ENCODE measurements around the gene SRPRA.

The SRPRA gene

DNA sequence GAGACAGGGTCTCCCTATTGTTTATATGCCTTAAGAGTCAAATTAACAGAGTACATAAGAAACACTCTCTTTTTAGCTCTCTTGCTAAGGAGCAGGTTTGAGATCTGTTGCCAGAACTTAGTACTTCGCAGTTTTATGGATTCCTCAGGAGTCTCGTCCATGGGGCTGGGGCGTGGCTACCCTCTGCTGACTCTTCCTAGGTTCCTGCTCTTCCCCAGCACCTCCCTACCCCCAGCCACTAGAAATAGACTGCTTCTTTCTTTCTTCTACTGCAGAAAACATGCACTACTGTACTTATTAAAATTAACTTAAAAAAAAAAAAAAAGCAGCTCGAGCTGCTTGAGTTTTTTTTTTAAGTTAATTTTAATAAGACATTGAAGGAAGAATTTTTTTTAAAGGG, 49.1 kb downstream of the SRPRA start:
- TF ChIP-seq, protein P1, sequence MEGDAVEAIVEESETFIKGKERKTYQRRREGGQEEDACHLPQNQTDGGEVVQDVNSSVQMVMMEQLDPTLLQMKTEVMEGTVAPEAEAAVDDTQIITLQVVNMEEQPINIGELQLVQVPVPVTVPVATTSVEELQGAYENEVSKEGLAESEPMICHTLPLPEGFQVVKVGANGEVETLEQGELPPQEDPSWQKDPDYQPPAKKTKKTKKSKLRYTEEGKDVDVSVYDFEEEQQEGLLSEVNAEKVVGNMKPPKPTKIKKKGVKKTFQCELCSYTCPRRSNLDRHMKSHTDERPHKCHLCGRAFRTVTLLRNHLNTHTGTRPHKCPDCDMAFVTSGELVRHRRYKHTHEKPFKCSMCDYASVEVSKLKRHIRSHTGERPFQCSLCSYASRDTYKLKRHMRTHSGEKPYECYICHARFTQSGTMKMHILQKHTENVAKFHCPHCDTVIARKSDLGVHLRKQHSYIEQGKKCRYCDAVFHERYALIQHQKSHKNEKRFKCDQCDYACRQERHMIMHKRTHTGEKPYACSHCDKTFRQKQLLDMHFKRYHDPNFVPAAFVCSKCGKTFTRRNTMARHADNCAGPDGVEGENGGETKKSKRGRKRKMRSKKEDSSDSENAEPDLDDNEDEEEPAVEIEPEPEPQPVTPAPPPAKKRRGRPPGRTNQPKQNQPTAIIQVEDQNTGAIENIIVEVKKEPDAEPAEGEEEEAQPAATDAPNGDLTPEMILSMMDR (IDR thresholded peaks at IDR 0.05) = no peak
- H3K4me3 ChIP-seq = no peak overlapping the region
- DNase-seq (ENCODE audit: low spot score) = no peak
- H3K27ac ChIP-seq = no peak overlapping the region

DNA sequence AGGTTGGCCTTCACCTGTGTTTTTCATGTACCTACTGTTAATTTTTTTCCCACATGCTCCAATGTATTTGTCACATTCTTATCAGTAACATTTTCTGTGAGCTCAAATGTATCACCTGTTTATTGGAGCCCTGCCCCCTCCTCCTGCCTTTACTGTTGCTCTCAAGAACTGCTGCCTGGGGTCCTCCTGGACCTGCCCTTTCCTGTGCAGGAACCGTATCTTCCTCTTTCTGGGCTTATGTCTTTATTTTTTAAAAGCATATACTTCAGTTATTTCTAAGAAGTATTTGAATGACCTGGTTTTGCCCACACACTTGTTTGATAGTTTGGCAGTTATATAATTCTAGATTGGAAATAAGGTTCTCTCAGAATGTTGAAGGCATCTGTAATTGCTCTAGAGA, 51.2 kb downstream of the SRPRA start:
- Histone ChIP-seq H3K4me3 (no peak overlapping the region), H3K27ac (no peak overlapping the region)
- TF ChIP-seq, protein P1 (IDR thresholded peaks at IDR 0.05) = no peak
- DNase-seq (ENCODE audit: low spot score) = no peak

DNA sequence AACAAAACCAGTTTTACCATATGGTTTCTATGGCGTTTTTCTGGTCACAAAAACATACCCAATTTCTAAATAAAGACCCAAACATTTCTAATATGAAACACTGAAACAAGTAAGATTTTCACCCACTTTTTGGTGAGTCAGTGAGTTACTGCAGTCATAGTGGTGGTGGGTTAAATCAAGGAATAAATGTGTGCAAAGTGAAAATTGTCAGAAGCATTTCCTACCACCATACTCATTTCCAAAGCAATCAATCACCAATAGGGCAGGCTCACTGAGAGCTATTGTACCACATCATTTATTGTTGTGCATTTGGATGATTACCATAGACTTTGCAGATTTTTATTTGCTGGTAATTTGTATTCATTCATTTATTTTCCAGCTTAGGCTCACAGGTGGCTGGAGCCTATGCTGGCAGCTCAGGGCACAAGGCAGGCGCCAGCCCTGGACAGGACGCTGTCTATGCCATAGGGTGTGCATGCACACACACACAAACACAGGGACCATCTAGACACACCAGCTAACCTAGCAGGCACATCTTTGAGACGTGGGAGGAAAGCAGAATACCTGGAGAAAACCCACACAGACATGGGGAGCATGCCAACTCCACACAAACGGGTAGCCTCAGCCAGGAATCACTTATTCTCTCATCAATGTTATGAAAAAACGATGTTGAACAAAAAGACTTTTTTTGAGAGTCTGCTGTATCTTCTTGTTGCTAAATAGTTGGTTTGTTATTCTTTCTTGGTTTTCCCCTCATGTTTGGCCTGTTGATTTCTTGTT, 52.0 kb downstream of the SRPRA start:
- TF ChIP-seq, protein P1 (IDR thresholded peaks at IDR 0.05) = no peak
- Histone ChIP-seq H3K27ac (no peak overlapping the region), H3K4me3 (no peak overlapping the region)
- DNase-seq (ENCODE audit: low spot score) = no peak

DNA sequence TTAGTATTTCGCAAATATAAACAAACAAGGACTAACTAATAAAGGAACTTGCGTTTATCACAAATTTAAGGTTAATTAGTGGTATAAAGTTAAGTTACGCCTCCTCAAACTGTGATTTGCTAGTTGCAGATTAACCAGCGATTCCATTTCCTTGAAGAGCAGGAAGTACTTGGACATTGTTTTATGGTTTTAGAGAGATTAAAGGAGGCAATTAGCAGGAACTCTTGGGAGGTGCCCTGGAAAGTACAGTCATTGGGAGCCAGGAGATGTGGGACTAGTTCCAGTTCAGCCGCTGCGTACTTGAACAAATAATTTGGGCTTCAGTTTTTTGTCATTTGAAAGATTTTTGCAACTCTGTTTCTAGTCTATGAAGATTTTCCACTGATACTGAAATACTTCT, 53.9 kb downstream of the SRPRA start:
- DNase-seq (ENCODE audit: low spot score) = no peak
- Histone ChIP-seq H3K4me3 (no peak overlapping the region), H3K27ac (no peak overlapping the region)
- TF ChIP-seq, protein P1 (IDR thresholded peaks at IDR 0.05) = no peak

DNA sequence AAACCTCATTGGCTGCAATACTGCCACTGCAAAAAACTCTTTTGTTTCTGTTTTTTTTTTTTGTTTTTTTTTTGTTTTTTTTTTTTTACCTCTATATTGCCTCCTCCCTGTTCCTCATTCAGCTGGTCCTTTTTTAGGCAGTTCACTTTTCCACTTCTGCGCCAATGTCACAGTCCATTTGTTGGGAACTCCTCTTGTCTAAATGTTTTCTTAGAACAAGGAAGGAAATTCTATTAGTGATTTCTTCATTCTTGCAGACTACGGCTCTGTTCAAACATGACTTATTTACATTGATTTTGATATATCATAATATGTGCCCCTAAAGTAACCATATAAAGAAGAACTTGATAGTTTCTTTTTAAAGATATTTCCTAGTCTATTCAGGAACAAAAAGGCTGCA, 54.3 kb downstream of the SRPRA start:
- no peak for DNase-seq (ENCODE audit: low spot score)
- TF ChIP-seq, protein P1 (IDR thresholded peaks at IDR 0.05) = no peak
- Histone ChIP-seq H3K4me3 (no peak overlapping the region), H3K27ac (no peak overlapping the region)

Measured in coronary artery (tissue), 2 donors.